Measurements from ENCODE around the gene ARHGAP10.

The ARHGAP10 gene

GRCh38 chr4:148041606-148042329 lies 309.9 kb downstream of the ARHGAP10 start:
- DNase-seq (ENCODE audit: low read depth), result no peak

DNA sequence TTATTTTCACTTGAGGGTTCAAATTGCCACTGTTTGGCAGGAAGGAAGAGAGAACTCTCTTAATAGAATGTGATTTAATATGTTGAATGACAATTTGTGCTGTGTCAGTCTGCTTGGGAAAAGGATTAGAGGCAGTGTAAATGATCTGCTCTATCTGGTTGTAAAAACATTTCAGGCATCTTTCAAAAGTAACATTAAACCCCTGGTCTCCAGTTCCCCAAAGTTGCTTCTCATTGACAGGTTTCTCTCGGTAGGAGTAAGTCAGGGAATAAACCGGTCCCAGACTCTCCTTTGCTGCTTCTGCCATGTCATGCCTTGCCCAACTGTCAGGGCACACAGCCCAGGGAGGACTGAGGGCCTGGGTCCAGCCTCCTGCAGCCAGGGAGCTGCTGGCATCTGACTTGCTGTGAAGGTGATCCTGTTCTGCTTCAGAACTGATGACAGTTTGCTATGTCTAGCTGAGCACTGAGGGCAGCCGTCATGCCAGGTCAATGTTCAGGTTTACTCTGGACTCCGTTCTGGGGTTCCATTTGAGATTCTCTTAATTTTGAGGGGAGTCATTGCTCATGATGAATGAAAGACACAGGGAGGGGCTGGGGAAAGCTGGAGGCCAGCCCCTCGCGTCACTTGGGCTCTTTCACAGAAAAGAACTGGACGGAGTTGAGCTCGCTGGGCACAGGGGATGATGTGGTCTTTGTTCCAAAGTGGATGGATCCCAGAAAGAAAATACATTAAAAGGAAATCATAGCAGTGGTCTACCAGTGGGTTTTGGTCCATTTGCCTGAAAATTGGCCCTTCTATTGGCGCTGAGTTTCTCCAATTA lies 312.4 kb downstream of the ARHGAP10 start:
- no peak for DNase-seq (ENCODE audit: low read depth)

DNA sequence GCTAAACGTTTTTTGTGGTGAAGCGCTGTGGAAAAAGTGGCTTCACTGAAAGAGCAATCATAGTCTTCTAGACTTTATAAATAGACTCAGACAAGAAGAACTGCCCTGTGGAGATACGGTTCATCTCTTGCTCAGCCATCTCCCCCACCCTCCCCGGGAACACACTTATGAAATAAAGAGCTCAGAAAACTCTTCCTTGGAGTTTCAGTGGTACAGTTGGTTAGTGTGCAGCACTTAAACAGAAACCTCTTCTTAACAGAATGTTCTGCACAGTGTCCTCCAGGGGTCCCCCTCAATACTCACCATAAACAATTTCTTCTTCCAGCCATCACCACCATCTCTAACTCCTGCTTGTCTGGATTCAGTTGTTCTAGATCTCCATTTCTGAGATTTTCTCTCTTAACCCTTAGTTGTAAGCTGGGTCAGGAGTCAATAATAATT lies 313.0 kb downstream of the ARHGAP10 start:
- DNase-seq (ENCODE audit: low read depth), result no peak

GRCh38 chr4:148048598-148048997 lies 316.7 kb downstream of the ARHGAP10 start:
- no peak for DNase-seq (ENCODE audit: low read depth)

GRCh38 chr4:148051403-148051802 lies 319.5 kb downstream of the ARHGAP10 start:
- no peak for DNase-seq (ENCODE audit: low read depth)

- DNase-seq (ENCODE audit: low read depth), result no peak
These were observed 320.6 kb downstream of the ARHGAP10 start for GRCh38 chr4:148052448-148052847.

- no peak for DNase-seq (ENCODE audit: low read depth)
These were observed 321.6 kb downstream of the ARHGAP10 start for GRCh38 chr4:148053298-148054003.

- no peak for DNase-seq (ENCODE audit: low read depth)
These were observed 322.4 kb downstream of the ARHGAP10 start for GRCh38 chr4:148054275-148054674.

DNA sequence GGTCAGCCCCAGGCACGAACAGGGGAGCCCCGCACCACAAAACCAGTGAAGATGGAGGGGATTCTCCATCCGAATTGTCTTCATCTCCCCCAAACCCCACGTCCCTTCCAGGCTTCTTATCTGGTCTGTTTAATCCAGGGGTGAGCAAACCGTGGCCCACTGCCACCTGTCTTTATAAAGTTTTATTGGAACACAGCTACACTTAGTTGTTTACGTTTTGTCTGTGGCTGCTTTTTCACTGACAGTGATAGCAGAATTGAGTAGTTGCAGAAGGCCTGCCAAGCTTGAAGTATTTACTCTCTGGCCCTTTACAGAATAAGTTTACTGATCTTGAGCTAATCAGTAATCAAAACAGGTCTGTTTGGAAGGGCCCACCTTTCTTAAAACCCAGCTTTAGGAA lies 324.0 kb downstream of the ARHGAP10 start:
- no peak for DNase-seq (ENCODE audit: low read depth)

DNA sequence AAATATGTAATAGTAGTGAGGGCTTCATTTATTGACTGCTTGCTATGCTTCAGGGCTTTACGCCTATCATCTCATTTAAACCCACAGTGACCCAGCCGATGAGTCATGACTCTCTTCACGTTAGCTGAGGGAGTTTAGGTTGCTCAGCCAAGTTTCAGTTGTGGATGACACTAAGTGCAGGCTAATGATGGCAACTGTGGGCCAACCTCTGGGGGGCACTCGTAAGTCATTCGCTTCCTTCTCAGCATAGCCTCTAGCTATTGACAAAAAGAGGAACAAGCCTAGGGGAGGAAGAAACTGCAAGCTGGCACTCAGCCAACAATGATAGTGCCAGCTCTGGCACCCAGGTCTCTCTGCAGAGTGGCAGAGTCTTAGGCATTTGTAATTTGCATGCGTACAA lies 325.0 kb downstream of the ARHGAP10 start:
- peak; percentile 8 for DNase-seq (ENCODE audit: low read depth)

DNA sequence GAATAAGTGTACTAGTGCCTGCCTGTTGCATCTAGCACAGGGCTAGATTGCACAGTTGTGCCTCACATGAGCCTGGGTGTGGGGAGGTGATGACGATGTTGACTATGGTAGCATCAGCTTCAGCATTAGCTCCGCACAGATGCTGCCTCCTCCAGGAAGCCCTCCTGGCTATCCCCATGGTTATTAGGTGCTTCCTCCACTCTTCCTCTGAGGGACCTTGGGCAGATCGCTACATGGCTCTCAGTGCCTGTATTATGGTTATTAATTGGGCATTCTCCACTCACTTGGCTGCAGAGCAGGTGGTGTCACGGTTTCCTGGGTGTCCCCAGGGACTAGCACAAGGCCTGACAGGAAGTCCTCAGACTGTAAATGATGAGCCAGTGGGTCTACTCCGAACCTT lies 325.6 kb downstream of the ARHGAP10 start:
- no peak for DNase-seq (ENCODE audit: low read depth)

DNA sequence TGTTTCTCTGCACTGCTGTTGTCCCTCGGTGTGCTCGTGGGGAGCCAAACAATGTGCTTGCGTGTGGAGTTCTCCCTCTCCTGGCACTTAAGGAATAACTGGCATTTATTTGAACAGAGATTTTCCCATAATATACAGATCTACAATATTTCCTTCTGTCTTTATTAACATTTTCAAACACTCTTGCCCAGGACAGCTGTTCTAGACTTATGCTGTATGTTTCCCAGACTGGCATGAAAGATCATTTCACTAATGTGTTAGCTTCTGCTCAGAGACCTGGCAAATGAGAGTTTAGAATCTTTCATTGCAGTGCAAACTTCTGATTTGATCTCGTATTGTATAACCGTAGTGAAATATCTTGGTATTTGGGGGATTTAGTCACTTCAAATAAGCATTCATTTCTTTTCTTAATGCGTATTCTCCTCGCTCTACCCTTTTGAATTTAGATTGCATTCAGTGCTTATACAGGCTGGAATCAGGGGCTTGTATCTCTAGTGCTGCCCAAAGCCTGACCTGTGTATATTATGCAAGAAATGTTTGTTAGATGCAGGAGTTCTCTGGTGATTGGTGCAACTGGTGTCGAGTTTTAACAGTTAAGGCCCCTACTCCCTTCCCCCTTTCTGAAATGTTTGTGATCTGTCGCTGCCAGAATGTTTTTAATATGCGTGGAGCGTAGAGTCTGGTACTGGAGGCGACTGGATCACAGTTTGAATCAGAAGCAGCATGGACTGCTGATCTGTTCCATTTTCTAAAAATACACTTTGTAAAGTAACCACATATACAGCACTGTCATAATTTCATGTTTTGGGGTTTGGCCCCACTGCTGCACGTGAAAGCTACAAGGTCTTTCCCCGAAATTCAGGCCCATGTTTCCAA lies 326.3 kb downstream of the ARHGAP10 start:
- no peak for DNase-seq (ENCODE audit: low read depth)

DNA sequence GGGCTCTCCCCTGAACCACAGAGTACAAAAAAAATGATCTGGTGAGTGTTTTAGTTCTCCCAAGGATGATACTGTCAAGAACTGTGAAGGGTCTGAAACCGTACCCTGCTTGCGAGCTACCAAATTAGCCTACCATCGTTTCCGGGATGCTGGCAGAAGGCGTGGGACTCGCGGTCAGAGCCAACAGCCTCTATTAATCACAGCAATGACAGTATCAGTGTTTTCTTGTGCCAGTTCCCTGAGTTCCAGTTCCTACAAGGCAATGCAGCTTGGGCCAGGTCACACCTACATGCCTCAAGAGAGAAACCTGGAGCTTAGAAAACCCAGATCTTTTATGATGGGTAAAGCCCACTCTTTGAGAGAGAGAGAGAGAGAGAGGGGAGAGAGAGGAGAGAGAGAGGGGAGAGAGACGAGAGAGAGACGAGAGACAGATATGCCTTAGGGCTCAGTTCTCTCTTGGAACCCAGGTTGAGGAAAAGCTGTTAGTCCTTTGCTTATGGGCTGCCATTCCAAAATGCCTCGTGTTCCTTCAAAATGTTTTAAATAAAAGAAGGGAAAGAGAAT lies 327.8 kb downstream of the ARHGAP10 start:
- no peak for DNase-seq (ENCODE audit: low read depth)

DNA sequence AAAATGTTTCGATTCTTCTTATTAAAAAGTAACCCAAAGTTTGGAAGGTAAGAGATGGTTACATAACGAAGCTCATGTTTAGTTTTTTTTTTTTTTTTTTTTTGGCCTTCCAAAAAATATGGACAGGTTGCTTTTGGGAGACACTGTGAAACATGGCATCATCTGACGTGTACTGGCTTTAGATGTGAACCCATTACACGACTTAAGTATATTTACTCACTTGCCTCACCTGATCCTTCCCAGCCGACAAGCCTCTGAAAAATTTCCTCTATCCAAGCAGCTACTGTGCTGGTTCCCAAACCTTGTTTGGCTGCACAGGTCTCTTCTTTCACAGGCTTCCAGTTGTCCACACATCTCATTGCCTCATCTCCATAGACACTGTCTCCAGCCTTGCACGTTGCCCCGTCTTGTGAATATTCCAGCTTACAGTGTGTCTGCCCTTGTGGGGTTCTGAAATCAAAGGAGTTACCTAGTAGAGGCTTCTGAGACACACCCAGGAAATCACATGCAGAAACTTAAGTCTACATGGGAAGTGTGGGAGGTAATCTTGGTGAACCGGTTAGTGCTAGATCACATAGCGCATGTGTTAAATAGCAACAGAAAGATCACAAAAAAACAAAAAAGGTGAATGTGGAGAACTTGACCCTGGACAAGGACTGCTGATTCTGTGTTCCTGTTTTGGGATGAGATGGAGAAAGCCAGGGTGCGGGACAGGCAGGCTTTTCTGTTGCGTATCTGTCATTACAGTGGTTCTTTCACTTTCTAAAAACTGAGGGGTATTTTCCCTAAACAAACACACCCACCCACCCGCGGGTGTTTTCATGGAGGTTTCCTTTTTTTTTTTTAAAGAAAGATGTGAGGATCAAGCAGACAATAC lies 328.6 kb downstream of the ARHGAP10 start:
- no peak for DNase-seq (ENCODE audit: low read depth)

DNA sequence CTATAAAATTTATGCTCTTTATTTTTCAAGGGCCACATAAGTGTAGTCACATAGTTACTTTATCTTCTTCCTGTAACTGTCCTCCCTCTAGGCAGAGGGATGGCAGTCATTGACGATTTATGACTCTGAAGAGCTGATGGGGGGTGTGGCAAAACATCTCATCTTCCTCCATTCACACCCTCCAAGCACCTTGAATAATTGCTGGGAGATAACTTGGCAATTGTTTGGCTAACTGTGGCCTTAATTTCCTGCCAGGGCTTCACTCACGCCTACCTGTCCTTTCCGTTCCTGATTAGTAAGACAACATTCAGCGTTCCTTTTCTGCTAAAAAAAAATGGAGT lies 329.2 kb downstream of the ARHGAP10 start:
- DNase-seq (ENCODE audit: low read depth), result no peak

- no peak for DNase-seq (ENCODE audit: low read depth)
These were observed 329.9 kb downstream of the ARHGAP10 start for GRCh38 chr4:148061795-148062194.

GRCh38 chr4:148062301-148062950 lies 330.5 kb downstream of the ARHGAP10 start:
- DNase-seq (ENCODE audit: low read depth), result no peak

GRCh38 chr4:148064451-148064850 lies 332.6 kb downstream of the ARHGAP10 start:
- DNase-seq (ENCODE audit: low read depth), result no peak

DNA sequence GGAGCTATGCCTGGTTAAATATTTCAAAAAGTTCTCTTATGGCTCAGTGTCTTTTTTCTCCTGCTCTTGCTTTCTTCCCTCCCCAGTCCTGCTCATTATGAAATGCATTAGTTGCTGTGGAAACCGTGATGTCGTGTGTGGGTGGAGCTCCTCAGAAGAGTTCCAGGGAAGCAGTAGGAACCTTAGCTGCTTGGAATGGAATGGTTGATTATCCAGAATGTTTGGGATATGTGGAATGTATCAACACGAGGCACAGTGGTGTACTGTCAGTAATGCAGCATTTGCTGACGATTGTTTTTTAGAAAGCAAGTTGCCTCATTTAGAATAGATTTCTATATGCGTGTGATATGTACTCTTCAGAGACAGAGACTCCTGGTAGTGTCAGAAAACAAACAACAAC lies 333.2 kb downstream of the ARHGAP10 start:
- DNase-seq (ENCODE audit: low read depth), result no peak

GRCh38 chr4:148067301-148067916 lies 335.5 kb downstream of the ARHGAP10 start:
- no peak for DNase-seq (ENCODE audit: low read depth)

Data from HS-27A (cell line).